Measurements from ENCODE around the gene CSF2.

Gene CSF2

GRCh38 chr5:132046880-132047299, 26.7 kb upstream of the CSF2 start:
- no peak for DNase-seq (ENCODE audit: low read depth)
- no peak overlapping the region for H3K4me3 ChIP-seq (ENCODE audit: control insufficient read depth, low read depth, low read length)
- TF ChIP-seq, protein P1, sequence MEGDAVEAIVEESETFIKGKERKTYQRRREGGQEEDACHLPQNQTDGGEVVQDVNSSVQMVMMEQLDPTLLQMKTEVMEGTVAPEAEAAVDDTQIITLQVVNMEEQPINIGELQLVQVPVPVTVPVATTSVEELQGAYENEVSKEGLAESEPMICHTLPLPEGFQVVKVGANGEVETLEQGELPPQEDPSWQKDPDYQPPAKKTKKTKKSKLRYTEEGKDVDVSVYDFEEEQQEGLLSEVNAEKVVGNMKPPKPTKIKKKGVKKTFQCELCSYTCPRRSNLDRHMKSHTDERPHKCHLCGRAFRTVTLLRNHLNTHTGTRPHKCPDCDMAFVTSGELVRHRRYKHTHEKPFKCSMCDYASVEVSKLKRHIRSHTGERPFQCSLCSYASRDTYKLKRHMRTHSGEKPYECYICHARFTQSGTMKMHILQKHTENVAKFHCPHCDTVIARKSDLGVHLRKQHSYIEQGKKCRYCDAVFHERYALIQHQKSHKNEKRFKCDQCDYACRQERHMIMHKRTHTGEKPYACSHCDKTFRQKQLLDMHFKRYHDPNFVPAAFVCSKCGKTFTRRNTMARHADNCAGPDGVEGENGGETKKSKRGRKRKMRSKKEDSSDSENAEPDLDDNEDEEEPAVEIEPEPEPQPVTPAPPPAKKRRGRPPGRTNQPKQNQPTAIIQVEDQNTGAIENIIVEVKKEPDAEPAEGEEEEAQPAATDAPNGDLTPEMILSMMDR (IDR thresholded peaks at IDR 0.05; ENCODE audit: control insufficient read depth, insufficient read depth, low read depth, low read length, missing control alignments) = no peak

GRCh38 chr5:132049093-132049492, 24.5 kb upstream of the CSF2 start:
- DNase-seq (ENCODE audit: low read depth) = no peak
- TF ChIP-seq, protein P1 (IDR thresholded peaks at IDR 0.05; ENCODE audit: control insufficient read depth, insufficient read depth, low read depth, low read length, missing control alignments) = no peak
- H3K4me3 ChIP-seq (ENCODE audit: control insufficient read depth, low read depth, low read length) = no peak overlapping the region

DNA sequence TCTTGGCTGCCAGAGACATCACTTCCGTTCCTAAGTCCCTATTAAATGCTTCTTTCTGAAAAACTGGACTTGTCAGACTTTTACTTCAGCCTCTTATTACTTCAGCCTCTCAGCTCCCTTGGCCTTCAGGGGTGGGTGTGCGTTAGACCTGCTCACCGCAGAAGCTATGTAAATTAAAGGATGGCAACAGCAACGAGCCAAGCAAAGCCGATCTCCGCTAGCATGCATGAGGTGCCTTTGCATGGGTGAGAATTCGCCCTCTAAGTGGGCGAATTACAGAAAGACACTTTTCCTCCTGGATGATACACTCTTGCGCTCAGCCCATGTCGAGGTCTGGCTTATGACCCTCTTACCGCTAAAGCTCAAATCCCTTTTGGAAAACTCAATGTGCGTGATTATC, 24.0 kb upstream of the CSF2 start:
- no peak for DNase-seq (ENCODE audit: low read depth)
- H3K4me3 ChIP-seq (ENCODE audit: control insufficient read depth, low read depth, low read length) = no peak overlapping the region

GRCh38 chr5:132050136-132050535, 23.5 kb upstream of the CSF2 start:
- H3K4me3 ChIP-seq (ENCODE audit: control insufficient read depth, low read depth, low read length) = no peak overlapping the region
- no peak for DNase-seq (ENCODE audit: low read depth)
- TF ChIP-seq, protein P1 (IDR thresholded peaks at IDR 0.05; ENCODE audit: control insufficient read depth, insufficient read depth, low read depth, low read length, missing control alignments) = no peak

More for the DNA sequence above, 24.0 kb upstream of the CSF2 start:
- TF ChIP-seq, protein P1 (IDR thresholded peaks at IDR 0.05; ENCODE audit: control insufficient read depth, insufficient read depth, low read depth, low read length, missing control alignments) = no peak

- no peak overlapping the region for H3K4me3 ChIP-seq (ENCODE audit: control insufficient read depth, low read depth, low read length)
Measured at GRCh38 chr5:132050661-132051552, 22.7 kb upstream of the CSF2 start.

DNA sequence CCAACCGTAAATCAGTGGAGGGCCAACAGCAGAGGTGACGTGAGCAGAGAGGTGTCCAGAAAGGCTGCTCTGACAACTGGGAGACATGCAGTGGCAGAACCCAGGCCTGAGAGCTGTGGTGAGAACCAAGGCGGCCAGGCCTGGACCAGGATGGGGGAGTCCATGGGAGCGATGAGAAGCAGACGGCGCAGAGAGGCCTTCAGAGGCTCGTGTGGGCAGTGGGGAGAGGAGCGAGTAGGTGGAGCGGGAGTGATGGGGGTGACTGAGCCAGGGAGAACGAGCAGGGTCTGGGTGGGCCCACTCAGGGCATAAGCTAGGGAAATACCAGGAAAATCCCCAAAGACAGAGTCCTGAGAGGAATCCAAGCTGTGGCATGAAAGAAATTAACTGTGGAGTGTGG, 21.1 kb upstream of the CSF2 start:
- no peak overlapping the region for H3K4me3 ChIP-seq (ENCODE audit: control insufficient read depth, low read depth, low read length)
- TF ChIP-seq, protein P1 (IDR thresholded peaks at IDR 0.05; ENCODE audit: control insufficient read depth, insufficient read depth, low read depth, low read length, missing control alignments) = no peak
- DNase-seq (ENCODE audit: low read depth) = no peak

More at GRCh38 chr5:132050661-132051552, 22.7 kb upstream of the CSF2 start:
- no peak for DNase-seq (ENCODE audit: low read depth)
- TF ChIP-seq, protein P1 (IDR thresholded peaks at IDR 0.05; ENCODE audit: control insufficient read depth, insufficient read depth, low read depth, low read length, missing control alignments) = no peak
